GM23338 (cell line): ENCODE measurements around the gene TCP11L2.

Experiments
- EZH2 ChIP-seq: fragments of 200-600 bp; sonication (generic); IDR thresholded peaks from one replicate; pipeline ENCODE4 v1.8.0; 2017; ENCODE audit warnings: antibody characterized with exemption, mild to moderate bottlenecking, low read depth; ENCODE audit not compliant: unreplicated experiment
- EZH2phosphoT487 ChIP-seq: fragments of 200-600 bp; sonication (generic); IDR thresholded peaks from one replicate; pipeline ENCODE4 v1.8.1; 2018; ENCODE audit warnings: antibody characterized with exemption; ENCODE audit not compliant: unreplicated experiment
- NANOG ChIP-seq: IDR thresholded peaks from 2 replicates; pipeline ENCODE4 v1.6.1; 2016; ENCODE audit warnings: antibody characterized with exemption, borderline replicate concordance
- POLR2AphosphoS5 ChIP-seq: IDR thresholded peaks from 2 replicates; pipeline ENCODE4 v1.6.1; 2016; ENCODE audit warnings: antibody characterized with exemption, low read depth
- ZNF331 ChIP-seq: fragments of 250-450 bp; sonication (Bioruptor Pico); IDR thresholded peaks from 2 replicates; pipeline ENCODE4 v1.5.0; 2020; ENCODE audit warnings: low read depth, mild to moderate bottlenecking, moderate library complexity
- TF ChIP-seq, protein P1 (sequence below), 2 experiments: fragments of 200-600 bp in 1 of 2; sonication (generic) in 1 of 2; conservative IDR thresholded peaks; 2 replicates each; pipeline versions ENCODE4 v1.5.1 to v1.6.1; 2016 to 2017; ENCODE audit warnings: antibody characterized with exemption in 2 of 2, low read depth in 2 of 2, mild to moderate bottlenecking in 2 of 2, moderate library complexity in 1 of 2

DNA sequence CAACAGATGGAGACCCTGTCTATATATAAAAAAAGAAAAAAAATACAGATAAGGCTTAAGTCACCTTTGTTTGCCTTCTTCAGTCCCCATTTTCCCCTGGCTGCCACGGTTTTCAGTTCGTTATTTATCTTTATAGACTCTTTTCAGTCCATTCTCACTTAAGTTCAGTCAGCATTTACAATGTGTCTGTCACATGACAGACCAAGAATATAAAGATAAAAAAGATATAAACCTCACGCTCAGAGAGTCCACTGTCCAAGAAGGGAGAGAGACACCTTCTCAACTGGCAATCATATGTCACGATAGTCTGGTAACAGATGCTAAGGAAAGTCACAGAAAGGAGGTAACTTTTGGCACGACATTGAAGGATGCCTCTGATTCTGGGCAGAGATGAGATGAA lies 41.6 kb downstream of the TCP11L2 start:
- TF ChIP-seq ZNF331 (CRISPR knock-in tag) (no peak), EZH2 (no peak), POLR2AphosphoS5 (no peak), EZH2phosphoT487 (no peak), NANOG (no peak)
- TF ChIP-seq, protein P1, sequence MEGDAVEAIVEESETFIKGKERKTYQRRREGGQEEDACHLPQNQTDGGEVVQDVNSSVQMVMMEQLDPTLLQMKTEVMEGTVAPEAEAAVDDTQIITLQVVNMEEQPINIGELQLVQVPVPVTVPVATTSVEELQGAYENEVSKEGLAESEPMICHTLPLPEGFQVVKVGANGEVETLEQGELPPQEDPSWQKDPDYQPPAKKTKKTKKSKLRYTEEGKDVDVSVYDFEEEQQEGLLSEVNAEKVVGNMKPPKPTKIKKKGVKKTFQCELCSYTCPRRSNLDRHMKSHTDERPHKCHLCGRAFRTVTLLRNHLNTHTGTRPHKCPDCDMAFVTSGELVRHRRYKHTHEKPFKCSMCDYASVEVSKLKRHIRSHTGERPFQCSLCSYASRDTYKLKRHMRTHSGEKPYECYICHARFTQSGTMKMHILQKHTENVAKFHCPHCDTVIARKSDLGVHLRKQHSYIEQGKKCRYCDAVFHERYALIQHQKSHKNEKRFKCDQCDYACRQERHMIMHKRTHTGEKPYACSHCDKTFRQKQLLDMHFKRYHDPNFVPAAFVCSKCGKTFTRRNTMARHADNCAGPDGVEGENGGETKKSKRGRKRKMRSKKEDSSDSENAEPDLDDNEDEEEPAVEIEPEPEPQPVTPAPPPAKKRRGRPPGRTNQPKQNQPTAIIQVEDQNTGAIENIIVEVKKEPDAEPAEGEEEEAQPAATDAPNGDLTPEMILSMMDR (conservative IDR thresholded peaks at IDR 0.05; ENCODE audit: low read depth in 2 of 2): no peak
